ENCODE measurements around the gene GSTO1. TPM values are rescaled to one million over a fixed set of nuclear protein-coding genes. Genes with fewer than 3 reads are reported as not detected.

The GSTO1 gene
- total RNA-seq, 1 experiment from 2014 or later, result 86.4 TPM

DNA sequence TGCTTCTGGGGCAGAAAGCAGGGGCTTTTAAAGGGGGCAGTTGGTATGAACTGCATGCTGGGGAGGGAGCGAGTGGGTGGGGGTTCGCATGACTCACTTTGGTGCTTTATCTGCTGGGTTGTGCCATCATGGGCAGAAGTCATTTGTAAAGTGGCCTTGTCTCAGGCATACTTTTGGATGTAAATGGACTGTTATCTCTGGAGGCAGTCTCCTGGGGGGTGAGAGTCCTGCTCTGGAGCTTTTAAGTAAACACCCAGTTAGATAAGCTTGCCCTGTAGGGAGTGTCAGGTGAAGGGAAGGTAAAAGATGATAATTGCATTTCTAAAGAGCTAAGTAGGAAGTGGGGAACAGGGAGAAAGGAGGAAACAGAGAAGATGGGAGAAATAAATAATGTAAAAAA lies 1.6 kb upstream of the GSTO1 start:
- Histone ChIP-seq H3K36me3 (ENCODE audit: insufficient read depth, low read length) (peaks cover 6% of the 10 kb centered on the region; the same call in 1 of the 2 replicates), H3K4me1 (ENCODE audit: low read length) (peaks cover 23% of the 10 kb centered on the region), H3K9ac (ENCODE audit: low read length) (no peak overlapping the region), H3K4me2 (ENCODE audit: low read depth, low read length, poor library complexity, severe bottlenecking) (no peak overlapping the region), H2AFZ (ENCODE audit: low read length) (no peak overlapping the region), H3K9me2 (replicated peaks; ENCODE audit: insufficient read depth, low read length) (no peaks in the 10 kb centered on the region), H3K79me2 (ENCODE audit: low read length) (peaks cover 34% of the 10 kb centered on the region), H3K9me3 (ENCODE audit: low read length) (no peaks in the 10 kb centered on the region), H3K27me3 (ENCODE audit: low read length) (no peaks in the 10 kb centered on the region), H3K4me3 (ENCODE audit: low read length) (no peak overlapping the region), H3K27ac (ENCODE audit: low read length) (no peak overlapping the region), H4K20me1 (ENCODE audit: insufficient read depth, low read depth, low read length) (no peaks in the 10 kb centered on the region; the same call in 1 of the 2 replicates)
- DNase-seq, result no peak

DNA sequence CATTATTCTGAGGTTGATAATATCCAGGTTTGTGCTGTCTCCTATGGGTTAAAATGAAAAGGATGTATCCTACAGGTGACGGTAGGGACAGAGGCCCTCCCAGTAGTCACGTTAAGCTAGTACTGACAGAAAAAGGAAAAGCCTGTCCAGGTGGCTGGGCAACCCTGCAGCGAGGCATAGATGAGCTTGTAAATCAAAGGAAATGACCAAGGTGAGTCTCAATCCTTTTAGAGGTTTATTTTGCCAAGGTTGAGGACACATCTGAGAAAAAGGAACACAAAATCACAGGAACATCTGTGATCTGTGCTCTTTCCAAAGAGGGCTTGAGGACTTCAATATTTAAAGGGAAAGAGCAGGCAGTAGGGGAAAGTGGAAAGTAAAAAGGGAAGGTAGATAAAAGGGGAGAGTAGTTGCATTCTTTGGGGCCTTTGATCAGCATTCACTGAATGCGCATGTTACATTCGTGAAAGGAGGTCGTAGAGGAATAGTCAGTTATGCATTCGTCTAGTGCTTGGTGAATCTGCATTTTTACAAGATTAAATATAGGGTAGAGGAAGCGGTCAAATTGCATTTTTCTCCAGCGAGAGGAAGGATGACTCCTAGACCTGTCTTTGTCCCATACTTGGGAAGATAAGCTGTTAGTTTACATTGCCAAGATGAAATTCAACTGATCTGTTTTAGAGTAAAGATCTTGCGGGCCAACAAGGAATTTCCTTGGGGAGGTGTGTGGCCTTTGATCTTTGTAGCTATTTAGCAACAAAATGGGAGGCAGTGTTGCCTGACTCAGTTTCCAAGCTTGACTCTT lies 884 bp upstream of the GSTO1 start:
- Histone ChIP-seq H3K79me2 (ENCODE audit: low read length) (peaks cover 40% of the 10 kb centered on the region), H3K36me3 (ENCODE audit: insufficient read depth, low read length) (peaks cover 11% of the 10 kb centered on the region; the same call in 1 of the 2 replicates), H3K4me3 (ENCODE audit: low read length) (peak overlapping the region; percentile 88; the same call in 1 of the 2 replicates), H4K20me1 (ENCODE audit: insufficient read depth, low read depth, low read length) (no peaks in the 10 kb centered on the region; the same call in 1 of the 2 replicates), H2AFZ (ENCODE audit: low read length) (peak overlapping the region; percentile 90), H3K27ac (ENCODE audit: low read length) (no peak overlapping the region), H3K27me3 (ENCODE audit: low read length) (no peaks in the 10 kb centered on the region), H3K4me2 (ENCODE audit: low read depth, low read length, poor library complexity, severe bottlenecking) (peak overlapping the region; percentile 95), H3K9me3 (ENCODE audit: low read length) (no peaks in the 10 kb centered on the region), H3K9me2 (replicated peaks; ENCODE audit: insufficient read depth, low read length) (no peaks in the 10 kb centered on the region), H3K4me1 (ENCODE audit: low read length) (peaks cover 23% of the 10 kb centered on the region), H3K9ac (ENCODE audit: low read length) (peak overlapping the region; percentile 96; the same call in 1 of the 2 replicates)
- peak; percentile 16 for DNase-seq

DNA sequence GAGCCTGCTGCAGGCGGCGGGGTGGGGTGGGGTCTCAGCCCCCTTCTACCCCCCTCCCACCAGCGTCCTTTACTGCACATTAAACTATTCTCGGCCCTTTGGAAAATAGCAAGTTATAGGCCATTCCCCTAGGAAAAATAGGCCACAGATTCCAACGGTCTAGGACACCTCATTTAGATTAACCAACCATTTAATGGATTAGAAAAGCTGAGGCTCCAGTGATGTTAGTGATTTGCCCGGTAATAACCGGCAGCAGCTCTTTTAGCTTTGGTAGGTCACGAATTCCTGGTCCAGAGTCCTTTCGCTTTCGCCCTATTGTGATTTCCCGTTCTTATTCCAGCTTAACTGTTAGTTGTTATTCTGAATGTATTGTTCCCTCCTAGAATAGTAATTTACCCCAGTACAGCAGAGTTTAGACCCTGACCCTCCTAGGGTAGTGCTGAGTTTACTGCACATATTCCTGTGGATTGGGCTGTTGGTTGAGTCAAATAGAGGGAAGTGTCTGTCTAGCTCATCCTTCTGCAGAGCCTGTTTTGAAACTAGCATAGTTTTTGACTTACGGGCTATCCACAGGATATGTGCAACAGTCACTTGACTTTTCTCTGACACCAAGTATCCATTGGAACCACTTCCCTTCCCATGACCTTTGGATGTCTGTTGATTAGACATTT lies 754 bp downstream of the GSTO1 start:
- Histone ChIP-seq H3K9ac (ENCODE audit: low read length) (peak overlapping the region; percentile 96), H2AFZ (ENCODE audit: low read length) (no peak overlapping the region), H3K4me3 (ENCODE audit: low read length) (peak overlapping the region; percentile 88), H4K20me1 (ENCODE audit: insufficient read depth, low read depth, low read length) (no peaks in the 10 kb centered on the region; the same call in 1 of the 2 replicates), H3K4me1 (ENCODE audit: low read length) (peaks cover 23% of the 10 kb centered on the region), H3K36me3 (ENCODE audit: insufficient read depth, low read length) (peaks cover 20% of the 10 kb centered on the region; the same call in 1 of the 2 replicates), H3K4me2 (ENCODE audit: low read depth, low read length, poor library complexity, severe bottlenecking) (peak overlapping the region; percentile 95), H3K27me3 (ENCODE audit: low read length) (no peaks in the 10 kb centered on the region), H3K9me3 (ENCODE audit: low read length) (no peaks in the 10 kb centered on the region), H3K79me2 (ENCODE audit: low read length) (peaks cover 56% of the 10 kb centered on the region), H3K27ac (ENCODE audit: low read length) (peak overlapping the region; percentile 25; the same call in 1 of the 2 replicates), H3K9me2 (replicated peaks; ENCODE audit: insufficient read depth, low read length) (no peaks in the 10 kb centered on the region)
- DNase-seq, result peak; percentile 67

DNA sequence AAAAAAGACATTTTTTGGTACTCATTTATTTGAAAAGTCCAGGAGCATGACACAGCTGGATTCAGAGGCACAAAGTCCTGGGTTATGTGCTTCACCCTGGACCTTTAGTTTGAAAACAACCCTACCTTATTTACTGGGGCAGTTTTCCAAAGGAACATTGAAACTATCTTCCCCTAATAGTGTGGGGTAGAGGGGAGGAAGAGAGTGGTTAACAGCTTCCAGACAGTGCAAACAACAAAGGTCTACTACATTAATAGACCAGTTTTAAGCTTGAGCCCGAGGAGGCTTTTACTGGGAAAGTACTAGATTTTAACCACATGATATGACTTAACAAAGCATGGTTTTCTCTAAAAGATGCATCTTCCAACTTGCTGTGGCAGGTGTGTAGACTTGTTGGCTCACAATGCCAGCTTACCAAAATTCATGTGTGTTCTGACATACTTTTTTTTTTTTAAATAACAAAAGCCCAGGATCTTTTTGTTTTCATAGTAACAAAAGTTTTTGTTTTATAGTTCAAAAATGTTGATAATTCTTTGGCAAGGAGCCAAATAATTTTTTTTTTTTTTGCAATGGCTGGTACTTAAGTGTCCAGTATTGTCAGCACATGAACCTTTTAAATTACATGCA lies 1.8 kb downstream of the GSTO1 start:
- H3K4me1 ChIP-seq (ENCODE audit: low read length), result peaks cover 23% of the 10 kb centered on the region
- H3K79me2 ChIP-seq (ENCODE audit: low read length), result peaks cover 66% of the 10 kb centered on the region
- H3K36me3 ChIP-seq (ENCODE audit: insufficient read depth, low read length), result peaks cover 29% of the 10 kb centered on the region; the same call in 1 of the 2 replicates
- peak overlapping the region; percentile 96 for H3K9ac ChIP-seq (ENCODE audit: low read length)
- peak; percentile 47 for DNase-seq
- peak overlapping the region; percentile 88 for H3K4me3 ChIP-seq (ENCODE audit: low read length)
- H3K9me2 ChIP-seq (replicated peaks; ENCODE audit: insufficient read depth, low read length), result no peaks in the 10 kb centered on the region
- 0 out of 2 replicates have a peak overlapping the region, but pooled peaks have one; percentile 25 for H3K27ac ChIP-seq (ENCODE audit: low read length)
- peak overlapping the region; percentile 95 for H3K4me2 ChIP-seq (ENCODE audit: low read depth, low read length, poor library complexity, severe bottlenecking)
- H2AFZ ChIP-seq (ENCODE audit: low read length), result no peak overlapping the region
- no peaks in the 10 kb centered on the region for H3K27me3 ChIP-seq (ENCODE audit: low read length)
- no peaks in the 10 kb centered on the region; the same call in 1 of the 2 replicates for H4K20me1 ChIP-seq (ENCODE audit: insufficient read depth, low read depth, low read length)
- H3K9me3 ChIP-seq (ENCODE audit: low read length), result no peaks in the 10 kb centered on the region

DNA sequence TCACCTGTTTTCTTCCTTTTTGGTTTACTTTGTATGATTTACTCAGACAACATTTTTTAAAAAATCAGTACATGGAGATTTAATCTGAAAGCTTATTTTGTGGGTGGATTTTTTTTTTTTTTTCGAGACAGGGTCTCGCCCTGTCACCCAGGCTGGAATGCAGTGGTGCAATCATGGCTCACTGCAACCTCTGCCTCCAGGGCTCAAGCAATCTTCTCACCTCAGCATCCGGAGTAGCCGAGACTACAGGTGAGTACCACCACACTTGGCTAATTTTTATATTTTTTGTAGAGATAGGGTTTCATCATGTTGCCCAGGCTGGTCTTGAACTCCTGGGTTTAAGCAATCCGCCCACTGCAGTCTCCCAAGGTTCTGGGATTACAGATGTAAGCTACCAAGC lies 2.5 kb downstream of the GSTO1 start:
- Histone ChIP-seq H3K27me3 (ENCODE audit: low read length) (no peaks in the 10 kb centered on the region), H3K36me3 (ENCODE audit: insufficient read depth, low read length) (peaks cover 32% of the 10 kb centered on the region; the same call in 1 of the 2 replicates), H3K9ac (ENCODE audit: low read length) (no peak overlapping the region), H3K9me2 (replicated peaks; ENCODE audit: insufficient read depth, low read length) (no peaks in the 10 kb centered on the region), H3K4me1 (ENCODE audit: low read length) (peaks cover 23% of the 10 kb centered on the region), H3K4me3 (ENCODE audit: low read length) (no peak overlapping the region), H2AFZ (ENCODE audit: low read length) (no peak overlapping the region), H3K4me2 (ENCODE audit: low read depth, low read length, poor library complexity, severe bottlenecking) (peak overlapping the region; percentile 95), H4K20me1 (ENCODE audit: insufficient read depth, low read depth, low read length) (no peaks in the 10 kb centered on the region; the same call in 1 of the 2 replicates), H3K27ac (ENCODE audit: low read length) (no peak overlapping the region), H3K79me2 (ENCODE audit: low read length) (peaks cover 74% of the 10 kb centered on the region), H3K9me3 (ENCODE audit: low read length) (no peaks in the 10 kb centered on the region)
- no peak for DNase-seq

DNA sequence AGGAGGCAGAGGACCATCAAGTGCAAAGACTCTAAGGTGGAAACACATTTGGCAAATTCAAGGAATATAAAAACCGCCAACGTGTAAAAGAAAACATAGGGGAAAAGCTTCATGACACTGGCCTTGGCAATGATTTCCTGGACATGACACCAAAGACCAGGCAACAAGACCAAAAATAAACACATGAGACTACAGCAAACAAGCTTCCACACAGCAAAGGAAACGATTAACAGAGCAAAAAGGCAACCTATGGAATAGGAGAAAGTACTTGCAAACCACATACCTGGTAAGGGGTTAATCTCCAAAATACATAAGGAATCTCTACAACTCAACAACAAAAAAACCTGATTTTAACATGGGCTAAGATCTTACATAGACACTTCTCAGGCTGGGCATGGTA lies 3.5 kb downstream of the GSTO1 start:
- H3K27me3 ChIP-seq (ENCODE audit: low read length), result no peaks in the 10 kb centered on the region
- H3K9me3 ChIP-seq (ENCODE audit: low read length), result no peaks in the 10 kb centered on the region
- H3K4me1 ChIP-seq (ENCODE audit: low read length), result peaks cover 23% of the 10 kb centered on the region
- H3K79me2 ChIP-seq (ENCODE audit: low read length), result peaks cover 82% of the 10 kb centered on the region
- no peaks in the 10 kb centered on the region; the same call in 1 of the 2 replicates for H4K20me1 ChIP-seq (ENCODE audit: insufficient read depth, low read depth, low read length)
- peak; percentile 11 for DNase-seq
- no peaks in the 10 kb centered on the region for H3K9me2 ChIP-seq (replicated peaks; ENCODE audit: insufficient read depth, low read length)
- H3K4me2 ChIP-seq (ENCODE audit: low read depth, low read length, poor library complexity, severe bottlenecking), result no peak overlapping the region
- no peak overlapping the region for H2AFZ ChIP-seq (ENCODE audit: low read length)
- H3K4me3 ChIP-seq (ENCODE audit: low read length), result no peak overlapping the region
- H3K9ac ChIP-seq (ENCODE audit: low read length), result no peak overlapping the region
- H3K27ac ChIP-seq (ENCODE audit: low read length), result no peak overlapping the region
- H3K36me3 ChIP-seq (ENCODE audit: insufficient read depth, low read length), result peaks cover 37% of the 10 kb centered on the region; the same call in 1 of the 2 replicates

DNA sequence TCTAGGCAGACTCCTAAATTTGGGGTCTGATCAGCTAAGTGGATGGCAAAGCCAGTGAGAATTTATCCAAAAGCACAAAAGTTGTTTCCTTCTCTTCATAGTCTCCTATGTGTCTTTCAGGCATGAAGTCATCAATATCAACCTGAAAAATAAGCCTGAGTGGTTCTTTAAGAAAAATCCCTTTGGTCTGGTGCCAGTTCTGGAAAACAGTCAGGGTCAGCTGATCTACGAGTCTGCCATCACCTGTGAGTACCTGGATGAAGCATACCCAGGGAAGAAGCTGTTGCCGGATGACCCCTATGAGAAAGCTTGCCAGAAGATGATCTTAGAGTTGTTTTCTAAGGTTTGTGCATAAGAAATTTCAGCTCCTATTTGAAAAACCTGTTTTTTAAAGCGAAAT lies 4.8 kb downstream of the GSTO1 start:
- Histone ChIP-seq H3K9ac (ENCODE audit: low read length) (no peak overlapping the region), H3K9me3 (ENCODE audit: low read length) (no peaks in the 10 kb centered on the region), H4K20me1 (ENCODE audit: insufficient read depth, low read depth, low read length) (no peaks in the 10 kb centered on the region; the same call in 1 of the 2 replicates), H3K27ac (ENCODE audit: low read length) (no peak overlapping the region), H3K27me3 (ENCODE audit: low read length) (no peaks in the 10 kb centered on the region), H2AFZ (ENCODE audit: low read length) (no peak overlapping the region), H3K36me3 (ENCODE audit: insufficient read depth, low read length) (peaks cover 48% of the 10 kb centered on the region; the same call in 1 of the 2 replicates), H3K9me2 (replicated peaks; ENCODE audit: insufficient read depth, low read length) (no peaks in the 10 kb centered on the region), H3K4me2 (ENCODE audit: low read depth, low read length, poor library complexity, severe bottlenecking) (no peak overlapping the region), H3K4me3 (ENCODE audit: low read length) (no peak overlapping the region), H3K4me1 (ENCODE audit: low read length) (peaks cover 20% of the 10 kb centered on the region), H3K79me2 (ENCODE audit: low read length) (peaks cover 95% of the 10 kb centered on the region)
- peak; percentile 37 for DNase-seq

Measured in Karpas-422 (cell line).